ENCODE measurements around the gene PLCB1. TPM values are rescaled to one million over a fixed set of nuclear protein-coding genes. Genes with fewer than 3 reads are reported as not detected.

Gene PLCB1
- total and polyA plus RNA-seq, 5 experiments from 2014 or later = 1.4 to 3.8 (median 2.8) TPM

DNA sequence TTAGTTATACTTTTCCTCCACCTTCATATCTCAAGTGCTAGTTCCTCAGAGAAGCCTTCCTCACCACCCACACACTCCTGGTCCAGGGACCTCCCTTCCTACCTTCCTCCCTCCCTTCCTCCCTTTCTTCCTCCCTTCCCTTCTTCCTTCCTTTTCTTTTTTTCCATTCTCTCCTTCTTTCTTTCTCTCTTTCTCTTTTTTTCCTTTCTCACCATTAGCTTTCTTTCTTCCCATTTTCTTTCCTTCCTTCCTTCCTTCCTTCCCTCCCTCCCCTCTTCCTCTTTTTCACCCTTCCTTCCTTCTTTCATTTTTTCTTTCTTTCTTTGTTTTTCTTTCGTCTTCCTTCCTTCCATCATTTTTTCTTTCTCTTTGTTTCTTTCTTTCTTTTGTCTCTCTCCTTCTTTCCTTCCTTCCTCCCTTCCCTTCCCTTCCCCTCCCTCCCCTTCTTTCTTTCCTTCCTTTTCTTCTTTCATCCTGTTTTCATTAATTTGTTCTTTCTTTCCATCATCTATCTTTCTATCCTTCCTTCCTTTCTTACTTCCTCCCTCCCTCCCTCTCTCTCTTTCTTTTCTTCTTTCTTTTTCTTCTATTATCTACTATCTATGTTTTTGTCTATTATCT is 416.0 kb downstream of the PLCB1 start:
- Mint-ChIP-seq H3K27me3 (peaks cover 0 to 4% (median 0%) of the 10 kb centered on the region in 5 donors), H3K4me3 (no peak overlapping the region), H3K4me1 (no peaks in the 10 kb centered on the region), H3K36me3 (peaks cover 0 to 5% (median 0%) of the 10 kb centered on the region in 3 donors), H3K9me3 (peaks cover 0 to 9% (median 0%) of the 10 kb centered on the region in 9 donors), H3K27ac (no peak overlapping the region)
- no peak for DNase-seq
- POLR2A ChIA-PET = no interaction called here
- ATAC-seq = no peak

DNA sequence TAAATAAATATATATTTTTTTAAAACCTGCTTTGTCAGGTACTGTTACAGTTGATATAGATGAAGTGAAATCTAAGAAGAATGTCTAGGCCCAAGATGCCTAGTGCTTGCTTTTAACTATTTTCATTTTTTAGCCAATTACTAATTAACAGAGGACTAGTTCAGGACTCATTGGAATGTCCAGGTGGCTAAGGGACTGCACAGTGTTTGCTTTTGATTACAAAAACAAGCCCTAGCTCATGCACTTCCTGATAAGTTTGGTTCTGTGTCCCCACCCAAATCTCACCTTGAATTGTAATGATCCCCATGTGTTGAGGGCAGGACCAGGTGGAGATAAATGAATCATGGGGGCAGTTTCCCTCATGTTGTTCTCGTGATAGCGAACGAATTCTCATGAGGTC is 417.1 kb downstream of the PLCB1 start:
- no peak for ATAC-seq
- Mint-ChIP-seq H3K27ac (no peak overlapping the region), H3K27me3 (peaks cover 0 to 4% (median 0%) of the 10 kb centered on the region in 5 donors), H3K4me3 (no peak overlapping the region), H3K36me3 (peaks cover 0 to 5% (median 0%) of the 10 kb centered on the region in 3 donors), H3K4me1 (no peaks in the 10 kb centered on the region), H3K9me3 (peaks cover 0 to 9% (median under 1%) of the 10 kb centered on the region in 9 donors)
- POLR2A ChIA-PET = no interaction called here
- no peak for DNase-seq

DNA sequence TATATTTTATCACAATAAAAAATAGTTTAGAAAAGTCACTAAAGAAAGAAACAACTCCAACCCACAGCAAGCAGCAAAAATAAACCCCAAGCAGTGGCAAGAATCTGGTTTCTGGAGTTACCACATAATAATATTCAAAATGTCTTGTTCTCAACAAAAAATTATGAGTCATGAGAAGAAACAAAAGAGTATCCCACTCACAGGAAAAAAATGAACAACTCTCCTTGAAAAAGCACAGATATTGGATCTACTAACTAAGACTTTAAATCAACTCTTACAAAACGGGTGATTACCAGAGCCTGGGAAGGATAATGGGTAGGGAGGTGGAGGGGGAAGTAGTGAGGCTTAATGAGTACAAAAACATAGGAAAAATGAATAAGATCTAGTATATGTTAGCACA is 425.6 kb downstream of the PLCB1 start:
- H3K9me3 Mint-ChIP-seq = peaks cover 4 to 62% (median 29%) of the 10 kb centered on the region in 9 donors
- no peaks in the 10 kb centered on the region for H3K4me1 Mint-ChIP-seq
- H3K27me3 Mint-ChIP-seq = no peaks in the 10 kb centered on the region
- DNase-seq = no peak
- no peak overlapping the region for H3K4me3 Mint-ChIP-seq
- peaks cover 0 to 37% (median 2%) of the 10 kb centered on the region in 3 donors for H3K36me3 Mint-ChIP-seq
- POLR2A ChIA-PET = no interaction called here
- ATAC-seq = no peak
- no peak overlapping the region for H3K27ac Mint-ChIP-seq

DNA sequence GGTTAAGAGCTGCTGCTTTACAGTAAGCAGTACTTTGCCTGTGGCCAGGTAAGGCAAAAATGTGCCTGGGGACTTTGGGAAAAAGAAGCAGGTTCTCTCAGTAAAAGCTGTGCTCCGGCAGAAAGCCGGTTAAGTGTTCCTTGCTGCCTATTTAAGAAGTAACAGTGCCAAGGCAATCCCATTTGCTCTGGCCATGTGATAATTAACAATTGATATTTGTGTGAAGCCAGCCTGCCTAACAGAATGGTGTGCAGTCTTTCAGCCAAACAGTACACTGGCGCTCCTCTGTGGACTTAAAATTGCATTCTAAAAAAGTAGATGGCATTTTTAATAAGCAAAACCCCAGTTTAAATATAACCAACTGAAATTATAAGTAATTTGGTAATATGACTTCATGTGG is 430.3 kb downstream of the PLCB1 start:
- Mint-ChIP-seq H3K27me3 (no peaks in the 10 kb centered on the region), H3K9me3 (peaks cover 0 to 32% (median 18%) of the 10 kb centered on the region in 9 donors), H3K4me1 (no peaks in the 10 kb centered on the region), H3K36me3 (peaks cover 0 to 15% (median 2%) of the 10 kb centered on the region in 3 donors), H3K27ac (no peak overlapping the region), H3K4me3 (no peak overlapping the region)
- DNase-seq (no peak), ATAC-seq (no peak)
- POLR2A ChIA-PET = no interaction called here

DNA sequence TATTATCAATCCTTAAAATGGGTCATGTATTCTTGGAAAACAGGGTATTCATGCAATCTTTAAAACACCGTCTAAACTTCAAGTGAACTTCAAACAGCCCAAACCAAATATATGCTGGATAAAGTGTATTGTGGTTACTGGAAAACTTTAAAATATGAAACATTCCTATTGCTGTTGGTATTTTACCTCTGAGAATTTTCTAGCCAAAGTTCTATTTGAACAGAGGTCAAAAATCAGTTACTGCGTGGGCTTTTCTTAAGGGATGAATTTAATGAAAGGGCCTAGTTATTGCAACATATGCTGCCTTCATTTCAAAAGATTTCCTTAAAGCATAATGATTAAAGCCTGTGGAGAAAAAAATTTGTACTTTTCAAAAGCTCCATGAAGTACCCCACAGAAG is 436.0 kb downstream of the PLCB1 start:
- H3K4me3 Mint-ChIP-seq = no peak overlapping the region
- POLR2A ChIA-PET = no interaction called here
- no peak overlapping the region for H3K27ac Mint-ChIP-seq
- peaks cover 0 to 3% (median 1%) of the 10 kb centered on the region in 4 donors for H3K4me1 Mint-ChIP-seq
- no peaks in the 10 kb centered on the region for H3K36me3 Mint-ChIP-seq
- H3K27me3 Mint-ChIP-seq = peaks cover 0 to 3% (median 0%) of the 10 kb centered on the region in 5 donors
- no peak for DNase-seq
- peaks cover 0 to 13% (median 8%) of the 10 kb centered on the region in 9 donors for H3K9me3 Mint-ChIP-seq
- ATAC-seq = no peak

DNA sequence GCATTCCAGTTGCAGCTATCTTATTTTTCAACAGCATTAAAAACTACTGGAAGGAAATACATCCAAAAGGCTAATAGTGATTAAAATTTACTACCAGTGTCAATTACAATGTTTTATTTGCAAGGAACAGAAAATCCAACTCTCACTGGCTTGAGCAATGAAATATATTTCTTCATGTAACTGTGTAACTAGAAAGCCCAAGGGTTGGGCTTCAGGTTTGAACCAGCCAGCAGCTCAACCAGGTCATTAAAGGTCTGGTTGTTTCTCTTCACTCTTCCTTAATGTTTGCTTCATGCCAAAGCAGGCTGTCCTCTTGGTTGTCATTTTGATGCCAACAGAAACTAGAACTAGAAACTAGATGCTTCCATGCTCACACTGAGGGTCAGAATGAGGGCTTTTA is 437.7 kb downstream of the PLCB1 start:
- Mint-ChIP-seq H3K36me3 (no peaks in the 10 kb centered on the region), H3K27me3 (peaks cover 0 to 3% (median 0%) of the 10 kb centered on the region in 5 donors), H3K4me1 (peaks cover 0 to 3% (median 1%) of the 10 kb centered on the region in 4 donors), H3K27ac (no peak overlapping the region), H3K4me3 (no peak overlapping the region), H3K9me3 (peaks cover 0 to 9% (median 0%) of the 10 kb centered on the region in 9 donors)
- no peak for ATAC-seq
- POLR2A ChIA-PET = no interaction called here
- no peak for DNase-seq

DNA sequence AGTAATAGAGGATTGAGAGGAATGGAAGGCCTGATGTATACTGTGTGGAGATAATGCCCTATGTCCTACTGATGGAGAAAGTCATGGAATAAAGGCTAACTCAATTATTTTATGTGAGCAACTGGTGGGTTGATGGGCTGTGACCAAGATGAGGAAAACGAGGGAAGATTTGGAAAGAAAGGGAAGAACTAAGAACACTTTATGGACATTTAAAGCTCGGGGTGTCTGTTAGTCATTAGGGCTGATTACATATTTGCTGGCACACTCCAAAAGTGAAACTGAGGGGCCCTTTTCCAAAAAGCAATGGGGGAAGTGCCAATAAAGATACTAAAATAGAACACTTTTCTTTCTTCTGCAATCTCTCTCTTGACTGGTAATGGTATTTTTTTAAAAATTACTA is 439.5 kb downstream of the PLCB1 start:
- POLR2A ChIA-PET = no interaction called here
- no peak for DNase-seq
- no peak overlapping the region for H3K4me3 Mint-ChIP-seq
- ATAC-seq = no peak
- H3K9me3 Mint-ChIP-seq = peaks cover 0 to 9% (median 0%) of the 10 kb centered on the region in 9 donors
- no peaks in the 10 kb centered on the region for H3K36me3 Mint-ChIP-seq
- H3K4me1 Mint-ChIP-seq = peaks cover 0 to 3% (median 1%) of the 10 kb centered on the region in 4 donors
- no peak overlapping the region for H3K27ac Mint-ChIP-seq
- H3K27me3 Mint-ChIP-seq = peaks cover 0 to 3% (median 0%) of the 10 kb centered on the region in 5 donors

DNA sequence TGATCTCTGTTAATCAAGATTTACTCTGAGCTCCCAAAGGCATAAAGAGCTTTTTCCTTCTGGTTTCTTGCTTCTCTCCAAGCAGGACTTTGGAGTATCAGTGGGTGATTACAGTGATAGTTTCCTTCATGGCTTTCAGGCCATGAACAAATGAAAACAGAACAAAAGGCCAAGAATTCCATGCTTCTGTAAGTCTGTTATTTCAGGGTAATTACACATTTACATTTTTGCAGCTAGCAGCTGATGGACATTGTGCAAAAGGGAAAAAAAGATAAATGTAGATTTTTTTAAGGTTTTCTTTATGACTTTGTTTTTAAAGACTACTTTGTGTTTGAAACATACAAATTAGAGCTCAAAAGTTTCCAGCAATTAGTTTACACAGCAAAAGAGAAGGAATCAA is 441.6 kb downstream of the PLCB1 start:
- H3K9me3 Mint-ChIP-seq = peaks cover 0 to 9% (median 0%) of the 10 kb centered on the region in 9 donors
- POLR2A ChIA-PET = no interaction called here
- DNase-seq (no peak), ATAC-seq (no peak)
- peaks cover 0 to 3% (median 1%) of the 10 kb centered on the region in 4 donors for H3K4me1 Mint-ChIP-seq
- no peaks in the 10 kb centered on the region for H3K36me3 Mint-ChIP-seq
- H3K4me3 Mint-ChIP-seq = no peak overlapping the region
- peaks cover 0 to 3% (median 0%) of the 10 kb centered on the region in 5 donors for H3K27me3 Mint-ChIP-seq
- no peak overlapping the region for H3K27ac Mint-ChIP-seq

DNA sequence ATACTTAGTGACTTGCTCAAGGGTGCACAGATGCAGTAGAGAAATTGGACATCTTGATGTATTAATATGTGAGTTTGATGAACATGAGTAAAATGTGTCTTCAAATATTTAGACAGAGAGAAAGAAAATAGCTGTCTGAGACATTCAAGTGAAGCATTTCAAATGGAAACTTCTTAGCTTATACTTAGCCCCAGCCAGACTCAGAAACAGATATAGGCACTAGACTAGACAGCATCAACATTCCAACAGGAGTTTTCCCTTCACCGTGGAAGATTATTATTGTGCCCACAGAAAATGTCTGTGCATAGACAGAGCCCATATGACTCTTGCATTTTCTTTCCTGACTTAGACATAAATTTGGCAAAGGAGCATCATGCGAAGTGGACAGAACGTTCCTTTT is 443.0 kb downstream of the PLCB1 start:
- no peak overlapping the region for H3K27ac Mint-ChIP-seq
- no peak for ATAC-seq
- no peak overlapping the region for H3K4me3 Mint-ChIP-seq
- POLR2A ChIA-PET = no interaction called here
- DNase-seq = no peak
- H3K27me3 Mint-ChIP-seq = peaks cover 0 to 3% (median 0%) of the 10 kb centered on the region in 5 donors
- peaks cover 0 to 9% (median 0%) of the 10 kb centered on the region in 9 donors for H3K9me3 Mint-ChIP-seq
- H3K36me3 Mint-ChIP-seq = no peaks in the 10 kb centered on the region
- H3K4me1 Mint-ChIP-seq = peaks cover 0 to 3% (median 1%) of the 10 kb centered on the region in 4 donors

DNA sequence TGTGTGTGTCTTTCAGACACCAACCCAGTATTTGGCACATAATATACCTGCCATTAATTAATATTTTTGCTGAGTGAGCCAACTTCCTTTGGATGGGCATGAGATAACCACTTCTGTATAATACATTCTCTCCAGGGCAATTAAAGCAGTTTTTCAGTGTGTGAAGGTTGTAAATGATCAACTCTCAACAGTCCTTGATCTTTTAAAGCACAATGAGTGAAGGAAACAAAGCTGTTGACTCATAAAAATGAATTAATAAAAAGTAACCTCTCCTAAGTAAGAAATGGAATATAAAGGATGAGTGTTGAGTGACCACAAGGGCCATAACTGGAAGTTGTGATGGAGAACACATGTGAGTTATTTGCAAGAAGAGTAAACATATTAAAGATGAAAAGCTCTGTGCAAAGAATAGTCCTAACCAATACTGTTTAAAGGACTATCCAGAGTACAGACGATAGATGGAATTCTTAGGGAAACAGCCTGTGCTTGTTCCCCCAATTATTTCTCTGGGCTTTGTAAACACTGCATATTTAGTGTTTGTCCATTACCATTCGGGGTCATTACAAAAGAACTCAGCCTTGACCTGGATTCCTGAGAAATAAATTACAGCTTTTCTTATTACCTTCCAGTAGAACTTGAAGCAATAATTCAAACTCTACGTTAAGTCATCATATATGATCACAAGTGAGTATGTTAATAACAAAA is 446.2 kb downstream of the PLCB1 start:
- H3K27me3 Mint-ChIP-seq = no peaks in the 10 kb centered on the region
- H3K9me3 Mint-ChIP-seq = peaks cover 0 to 4% (median 0%) of the 10 kb centered on the region in 9 donors
- no peak for ATAC-seq
- H3K4me1 Mint-ChIP-seq = no peaks in the 10 kb centered on the region
- H3K36me3 Mint-ChIP-seq = no peaks in the 10 kb centered on the region
- H3K4me3 Mint-ChIP-seq = no peak overlapping the region
- no peak overlapping the region for H3K27ac Mint-ChIP-seq
- DNase-seq = no peak
- POLR2A ChIA-PET = no interaction called here

DNA sequence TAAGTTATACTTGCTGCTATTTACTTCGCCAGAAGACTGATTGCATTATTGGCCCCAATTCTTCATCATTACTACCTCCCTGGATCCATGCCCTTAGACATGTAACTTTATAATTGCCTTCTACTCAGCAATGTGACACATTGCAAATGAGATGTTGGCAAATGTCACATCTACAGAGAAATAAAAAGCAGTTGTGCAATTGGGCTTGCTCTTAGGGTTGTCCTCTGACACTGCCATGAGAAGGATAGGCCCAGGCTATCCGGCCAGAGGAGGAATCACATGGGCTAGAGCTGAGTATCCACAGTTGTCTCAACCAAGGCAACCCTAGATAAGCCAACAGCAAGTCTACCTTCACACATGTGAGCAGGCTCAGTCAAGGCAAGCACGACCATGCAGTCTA is 447.0 kb downstream of the PLCB1 start:
- H3K4me3 Mint-ChIP-seq = no peak overlapping the region
- no peaks in the 10 kb centered on the region for H3K36me3 Mint-ChIP-seq
- no peak overlapping the region for H3K27ac Mint-ChIP-seq
- no peaks in the 10 kb centered on the region for H3K27me3 Mint-ChIP-seq
- DNase-seq (no peak), ATAC-seq (no peak)
- peaks cover 0 to 4% (median 0%) of the 10 kb centered on the region in 9 donors for H3K9me3 Mint-ChIP-seq
- POLR2A ChIA-PET = no interaction called here
- no peaks in the 10 kb centered on the region for H3K4me1 Mint-ChIP-seq

DNA sequence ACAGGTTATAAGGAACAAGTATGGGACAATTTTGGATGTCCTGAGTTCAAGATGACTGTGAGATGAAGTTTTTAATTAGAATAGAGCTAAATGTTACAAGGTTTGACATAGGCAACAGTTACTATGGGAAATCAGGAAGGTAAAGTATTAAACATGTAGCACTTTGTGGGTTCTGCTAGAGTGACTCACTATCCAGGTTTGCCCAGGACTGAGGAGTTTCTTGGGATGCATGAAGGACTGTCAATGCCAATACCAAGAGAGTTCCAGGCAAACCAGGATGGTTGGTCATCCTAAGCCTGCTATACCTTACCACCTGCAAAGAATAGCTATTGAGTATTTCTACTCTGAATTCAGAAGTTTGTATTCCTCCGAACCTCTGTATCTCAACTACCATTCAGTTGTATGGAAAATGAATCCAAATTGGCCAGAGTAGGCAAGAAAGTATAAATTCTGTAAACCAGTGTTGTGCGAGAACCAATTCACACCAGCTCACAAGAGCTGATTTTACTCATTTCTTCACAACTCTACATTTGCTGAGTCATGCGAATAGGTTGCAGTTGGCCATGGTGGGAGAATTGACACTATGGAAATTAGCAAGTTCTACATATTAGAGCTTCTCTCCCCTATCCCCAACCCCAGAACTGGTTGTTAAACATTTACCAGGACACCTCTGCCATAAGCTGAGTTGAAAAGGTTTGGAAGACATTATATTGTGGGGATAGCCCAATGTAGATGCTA is 449.5 kb downstream of the PLCB1 start:
- H3K4me3 Mint-ChIP-seq = no peak overlapping the region
- ATAC-seq = no peak
- POLR2A ChIA-PET = no interaction called here

DNA sequence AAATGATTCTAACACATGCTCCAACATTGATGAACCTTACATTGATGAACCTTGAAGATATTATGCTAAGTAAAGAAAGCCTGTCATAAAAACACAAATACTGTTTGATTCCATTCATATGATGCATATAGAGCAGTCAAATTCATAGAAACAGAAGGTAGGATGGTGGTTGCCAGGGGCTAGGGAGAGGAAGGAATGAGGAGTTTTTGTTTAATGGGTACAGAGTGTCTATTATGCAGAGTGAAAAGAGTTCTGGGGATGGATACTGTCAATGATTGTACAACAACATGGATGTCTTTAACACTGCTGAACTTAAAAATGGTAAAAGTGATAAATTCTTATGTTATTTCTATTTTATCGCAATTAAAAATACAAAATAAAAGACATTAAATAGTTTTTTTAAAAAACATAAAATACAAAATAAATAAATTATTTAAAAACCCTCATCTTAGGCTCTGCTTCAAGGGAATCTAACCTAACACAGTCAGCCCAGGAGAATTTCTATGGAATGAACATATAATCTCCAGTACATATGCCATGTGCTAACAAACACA is 451.0 kb downstream of the PLCB1 start:
- Mint-ChIP-seq H3K36me3 (no peaks in the 10 kb centered on the region), H3K4me1 (no peaks in the 10 kb centered on the region), H3K27me3 (no peaks in the 10 kb centered on the region), H3K27ac (no peak overlapping the region), H3K4me3 (no peak overlapping the region), H3K9me3 (peaks cover 0 to 4% (median 0%) of the 10 kb centered on the region in 9 donors)
- ATAC-seq (no peak), DNase-seq (no peak)
- POLR2A ChIA-PET = no interaction called here

More for the DNA sequence above, 449.5 kb downstream of the PLCB1 start:
- Mint-ChIP-seq H3K36me3 (no peaks in the 10 kb centered on the region), H3K27ac (no peak overlapping the region), H3K27me3 (no peaks in the 10 kb centered on the region), H3K4me1 (no peaks in the 10 kb centered on the region), H3K9me3 (peaks cover 0 to 4% (median 0%) of the 10 kb centered on the region in 9 donors)
- DNase-seq = no peak

All from naive thymus-derived CD8-positive, alpha-beta T cell (primary cell).